ENCODE data around the gene FLNA.
"Not testable (repeated sequence)": the region's sequence is repeated elsewhere in the genome, so short reads cannot be mapped to it uniquely, and the experiment has no call there.

FLNA gene

DNA sequence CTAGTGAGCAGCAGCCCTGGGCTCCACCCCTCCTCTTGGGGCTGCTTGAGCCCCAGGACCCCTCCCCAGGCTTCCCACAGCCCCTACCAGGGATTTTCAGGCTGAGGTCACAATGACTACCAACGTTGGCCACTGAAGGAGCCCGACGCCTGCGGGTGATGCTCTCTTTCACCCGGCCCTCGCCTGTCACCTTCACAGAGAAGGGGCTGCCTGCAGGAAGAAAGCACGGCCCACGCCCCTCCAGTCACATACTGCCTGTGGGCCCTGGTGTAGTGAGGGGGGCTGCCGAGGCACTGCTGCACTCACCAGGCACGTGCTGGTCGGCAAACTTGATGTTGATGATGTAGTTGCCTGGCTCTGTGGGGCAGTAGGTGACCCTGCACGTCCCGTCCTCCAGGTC is 22.0 kb downstream of the FLNA start:
- ATAC-seq (ENCODE audit: low read depth) (no peak), DNase-seq (ENCODE audit: low spot score in 2 of 2) (no peak)
- Mint-ChIP-seq H3K27me3 (no peaks in the 10 kb centered on the region), H3K4me3 (no peak overlapping the region), H3K27ac (peak overlapping the region; percentile 77), H3K36me3 (peaks cover 4% of the 10 kb centered on the region), H3K4me1 (peaks cover 9% of the 10 kb centered on the region), H3K9me3 (no peaks in the 10 kb centered on the region)

DNA sequence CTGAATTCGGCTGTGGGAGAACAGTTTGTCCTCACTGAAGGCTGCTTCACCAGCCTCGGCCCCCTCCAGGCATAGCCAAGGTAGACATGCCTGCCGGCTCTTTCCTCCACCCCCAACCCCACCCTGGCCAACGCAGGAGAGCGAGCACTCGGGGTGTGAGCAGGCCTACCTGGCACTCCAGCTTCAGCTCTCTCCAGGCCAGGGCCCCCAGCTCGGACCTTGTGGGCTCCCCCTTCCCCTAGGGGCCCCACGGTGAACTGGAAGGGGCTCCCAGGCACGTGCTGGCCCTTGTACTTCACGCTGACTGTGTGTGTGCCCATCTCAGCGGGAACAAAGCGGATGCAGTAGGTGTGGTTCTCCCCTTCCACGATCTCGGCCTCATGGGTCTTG is 22.4 kb downstream of the FLNA start:
- ATAC-seq (ENCODE audit: low read depth) (no peak), DNase-seq (ENCODE audit: low spot score in 2 of 2) (no peak)
- H3K4me3 Mint-ChIP-seq, result no peak overlapping the region
- peak overlapping the region; percentile 77 for H3K27ac Mint-ChIP-seq
- H3K4me1 Mint-ChIP-seq, result peaks cover 13% of the 10 kb centered on the region
- H3K9me3 Mint-ChIP-seq, result no peaks in the 10 kb centered on the region
- no peaks in the 10 kb centered on the region for H3K27me3 Mint-ChIP-seq
- peaks cover 3% of the 10 kb centered on the region for H3K36me3 Mint-ChIP-seq

DNA sequence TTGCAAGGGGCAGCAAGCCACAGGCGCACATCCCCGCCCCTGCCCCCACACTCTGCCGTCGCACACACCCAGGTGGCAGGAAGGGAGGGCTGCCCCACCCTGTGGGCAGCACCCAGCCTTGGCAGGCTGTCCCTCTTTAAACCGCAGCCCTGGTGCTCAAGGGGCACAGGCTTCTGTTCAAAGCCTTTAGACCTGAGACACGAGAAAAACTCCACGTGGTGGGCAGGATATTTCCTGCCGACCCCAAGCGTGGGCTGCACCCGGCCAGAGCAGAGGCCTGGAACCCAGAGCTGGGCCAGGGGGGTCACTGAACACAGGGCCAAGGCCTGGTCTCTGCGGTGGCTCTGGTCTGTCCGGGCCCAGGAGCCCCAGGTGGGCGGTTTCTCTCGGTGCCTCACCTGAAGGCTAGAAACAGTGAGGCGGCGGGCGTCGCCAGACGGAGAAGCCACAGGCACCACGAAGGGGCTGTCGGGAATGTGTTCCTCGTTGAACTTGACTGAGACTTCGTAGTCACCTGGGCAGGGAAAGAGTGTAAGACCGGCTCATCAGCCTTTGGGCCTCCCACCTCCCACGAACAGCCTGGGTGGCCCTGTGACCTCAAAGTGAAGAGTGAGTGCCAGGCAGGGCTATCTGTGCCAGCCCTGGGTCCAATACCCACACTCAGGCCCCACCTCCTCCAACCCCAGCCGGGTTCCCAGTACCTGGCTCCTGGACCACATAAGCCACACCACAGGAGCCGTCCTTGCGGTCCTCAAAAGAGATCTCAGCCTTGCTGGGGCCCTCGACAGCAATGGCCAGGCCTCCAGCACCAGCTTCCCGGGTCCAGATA is 23.0 kb downstream of the FLNA start:
- no peak for DNase-seq (ENCODE audit: low spot score in 2 of 2)
- H3K27ac Mint-ChIP-seq, result peak overlapping the region; percentile 77
- no peaks in the 10 kb centered on the region for H3K27me3 Mint-ChIP-seq
- peaks cover 2% of the 10 kb centered on the region for H3K36me3 Mint-ChIP-seq
- peaks cover 14% of the 10 kb centered on the region for H3K4me1 Mint-ChIP-seq
- peak; percentile 67 for ATAC-seq (ENCODE audit: low read depth)
- H3K9me3 Mint-ChIP-seq, result no peaks in the 10 kb centered on the region
- peak overlapping the region; percentile 62 for H3K4me3 Mint-ChIP-seq

DNA sequence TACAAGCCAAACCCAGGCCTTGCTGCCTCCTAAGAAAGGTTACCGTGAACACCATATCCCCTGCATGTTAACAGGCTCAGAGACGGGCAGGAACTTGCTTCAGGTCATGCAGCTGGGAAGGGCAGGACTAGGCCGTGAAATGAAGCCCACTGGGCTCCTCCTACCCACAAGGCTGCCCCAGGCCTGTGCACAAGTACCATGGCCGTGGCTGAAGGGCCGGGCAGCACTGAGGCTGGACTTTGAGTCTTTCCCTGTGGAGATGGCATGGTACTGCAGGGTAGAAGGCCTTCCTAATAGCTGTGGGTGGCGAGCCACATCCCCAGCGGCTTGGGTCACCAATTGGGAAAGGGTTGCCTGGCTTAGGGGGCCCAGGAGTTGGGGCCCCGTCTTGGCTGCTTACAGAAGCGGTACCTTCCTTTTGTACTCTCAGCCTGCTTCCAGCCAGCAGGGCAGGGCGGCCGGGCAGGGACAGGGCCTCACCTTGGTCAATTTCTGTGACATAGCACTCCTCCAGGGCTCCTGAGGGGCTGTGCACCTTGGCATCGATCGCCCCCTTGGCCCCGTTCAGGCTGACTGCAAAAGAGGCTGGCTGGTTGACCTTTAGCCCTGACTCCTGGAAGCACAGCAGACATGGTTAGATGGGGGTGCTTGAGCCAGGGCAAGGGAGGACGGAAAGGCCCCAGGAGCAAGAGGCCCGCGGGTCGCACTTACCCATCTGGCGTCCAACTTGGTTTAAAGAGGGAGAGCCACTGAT is 23.8 kb downstream of the FLNA start:
- DNase-seq (ENCODE audit: low spot score in 2 of 2), result no peak
- Mint-ChIP-seq H3K9me3 (no peaks in the 10 kb centered on the region), H3K27ac (no peak overlapping the region), H3K27me3 (no peaks in the 10 kb centered on the region), H3K36me3 (no peaks in the 10 kb centered on the region), H3K4me1 (peaks cover 14% of the 10 kb centered on the region), H3K4me3 (peak overlapping the region; percentile 62)
- no peak for ATAC-seq (ENCODE audit: low read depth)

DNA sequence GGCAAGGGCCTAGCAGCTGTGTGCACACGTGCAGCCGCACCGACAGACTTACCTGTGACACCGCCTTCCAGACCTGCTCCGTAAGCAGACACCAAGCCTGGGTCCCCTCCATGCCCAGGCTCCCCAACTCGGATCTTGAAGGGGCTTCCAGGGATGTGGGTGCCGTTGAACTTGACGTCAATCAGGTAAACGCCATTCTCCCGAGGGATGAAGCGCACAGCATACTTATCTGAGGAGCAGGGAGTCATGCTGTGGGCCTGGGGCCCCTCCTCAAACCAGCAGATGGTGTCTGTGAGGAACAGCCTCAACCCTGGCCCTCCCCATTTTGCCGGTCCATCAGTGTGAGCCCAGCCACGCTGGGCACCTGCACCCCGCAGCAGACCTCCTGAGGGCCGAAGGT is 24.5 kb downstream of the FLNA start:
- Mint-ChIP-seq H3K4me3 (no peak overlapping the region), H3K4me1 (peaks cover 14% of the 10 kb centered on the region), H3K36me3 (no peaks in the 10 kb centered on the region), H3K27ac (no peak overlapping the region), H3K27me3 (no peaks in the 10 kb centered on the region), H3K9me3 (no peaks in the 10 kb centered on the region)
- DNase-seq (ENCODE audit: low spot score in 2 of 2) (no peak), ATAC-seq (ENCODE audit: low read depth) (no peak)

DNA sequence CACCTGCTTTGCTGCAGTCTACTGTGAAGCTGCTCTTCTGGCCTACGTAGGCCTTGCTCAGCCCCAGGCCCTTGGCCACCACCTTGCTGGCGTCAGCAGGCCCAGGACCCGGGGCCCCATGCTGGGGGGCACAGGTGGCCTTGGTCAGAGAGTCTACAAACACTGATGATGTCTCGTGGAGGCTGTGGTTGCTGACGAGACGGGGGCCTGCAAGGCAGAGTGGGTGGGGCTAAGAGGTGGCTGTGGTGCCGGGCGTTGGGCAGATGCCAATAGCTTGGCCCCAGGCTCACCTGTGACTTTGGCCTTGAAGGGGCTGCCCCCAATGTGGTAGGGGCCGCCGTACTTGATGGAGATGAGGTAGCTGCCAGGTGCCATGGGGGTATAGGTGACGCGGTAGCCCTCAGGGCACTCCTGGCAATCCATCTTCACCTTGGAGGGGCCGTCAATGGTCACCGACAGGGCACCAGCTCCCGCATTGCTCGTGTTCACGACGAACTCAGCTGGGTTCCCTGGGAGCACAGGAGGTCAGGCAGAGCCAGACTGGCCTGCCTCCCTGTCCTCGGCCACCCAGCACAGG is 25.0 kb downstream of the FLNA start:
- ATAC-seq (ENCODE audit: low read depth) (no peak), DNase-seq (ENCODE audit: low spot score in 2 of 2) (no peak)
- H3K27me3 Mint-ChIP-seq, result no peaks in the 10 kb centered on the region
- no peak overlapping the region for H3K27ac Mint-ChIP-seq
- no peak overlapping the region for H3K4me3 Mint-ChIP-seq
- H3K36me3 Mint-ChIP-seq, result no peaks in the 10 kb centered on the region
- H3K9me3 Mint-ChIP-seq, result no peaks in the 10 kb centered on the region
- H3K4me1 Mint-ChIP-seq, result peaks cover 14% of the 10 kb centered on the region

DNA sequence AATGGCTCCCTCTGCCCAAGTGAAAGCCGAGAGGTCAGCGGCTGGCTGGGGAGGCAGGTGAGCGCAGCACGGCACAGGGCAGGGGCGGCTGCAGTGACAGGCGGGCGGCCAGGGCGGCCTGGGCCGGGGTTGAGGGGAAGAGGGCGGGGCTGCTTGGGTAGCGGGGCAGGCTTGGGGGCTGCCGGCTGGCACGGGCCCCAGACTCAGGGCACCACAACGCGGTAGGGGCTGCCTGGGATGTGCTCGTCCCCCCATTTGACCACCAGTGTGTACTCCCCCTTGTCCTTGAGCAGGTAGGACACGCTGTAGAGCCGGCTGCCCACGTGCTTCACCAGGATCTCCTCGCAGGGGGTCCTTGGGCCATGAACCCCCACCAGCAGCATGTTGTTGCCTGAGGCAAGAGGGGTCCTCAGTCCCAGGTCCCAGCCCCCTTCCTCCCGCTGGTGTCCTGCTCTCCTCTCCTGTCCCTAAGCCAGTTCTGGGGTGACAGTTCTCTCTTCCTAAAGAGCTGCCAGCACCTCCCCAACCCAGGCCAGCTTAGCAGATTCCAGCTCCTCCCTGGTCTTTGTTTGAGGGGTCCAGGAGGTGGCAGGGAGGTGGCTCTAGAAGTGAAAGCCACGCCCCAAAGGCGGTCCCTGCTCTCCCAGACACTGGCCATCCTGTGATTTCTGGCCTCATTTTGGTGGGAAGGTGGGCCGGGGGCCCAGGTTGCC is 25.6 kb downstream of the FLNA start:
- H3K27ac Mint-ChIP-seq, result peak overlapping the region; percentile 35
- peaks cover 14% of the 10 kb centered on the region for H3K4me1 Mint-ChIP-seq
- DNase-seq (ENCODE audit: low spot score in 2 of 2) (no peak), ATAC-seq (ENCODE audit: low read depth) (no peak)
- no peak overlapping the region for H3K4me3 Mint-ChIP-seq
- H3K9me3 Mint-ChIP-seq, result no peaks in the 10 kb centered on the region
- H3K27me3 Mint-ChIP-seq, result no peaks in the 10 kb centered on the region
- H3K36me3 Mint-ChIP-seq, result no peaks in the 10 kb centered on the region

DNA sequence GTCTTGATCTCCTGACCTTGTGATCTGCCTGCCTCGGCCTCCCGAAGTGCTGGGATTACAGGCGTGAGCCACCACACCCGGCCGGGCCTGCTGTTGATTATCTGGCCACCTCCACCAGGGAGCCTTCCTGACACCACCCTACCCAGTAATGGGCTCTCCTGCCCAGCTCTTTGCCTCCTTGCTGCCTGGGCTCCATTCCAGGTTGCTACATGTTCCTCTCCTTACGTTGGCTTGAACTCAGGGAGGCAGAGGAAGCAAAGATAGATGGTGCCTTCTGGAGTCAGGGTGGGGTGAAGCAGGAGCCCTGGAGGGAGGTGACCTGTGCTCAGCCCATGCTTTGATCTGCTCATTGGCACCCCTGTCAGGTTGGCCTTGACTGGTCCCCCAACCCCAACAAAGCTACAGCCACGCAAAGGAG is 26.3 kb downstream of the FLNA start:
- Mint-ChIP-seq H3K4me3 (no peak overlapping the region), H3K9me3 (no peaks in the 10 kb centered on the region), H3K4me1 (peaks cover 14% of the 10 kb centered on the region), H3K36me3 (no peaks in the 10 kb centered on the region), H3K27me3 (no peaks in the 10 kb centered on the region), H3K27ac (peak overlapping the region; percentile 35)
- no peak for DNase-seq (ENCODE audit: low spot score in 2 of 2)
- no peak for ATAC-seq (ENCODE audit: low read depth)

DNA sequence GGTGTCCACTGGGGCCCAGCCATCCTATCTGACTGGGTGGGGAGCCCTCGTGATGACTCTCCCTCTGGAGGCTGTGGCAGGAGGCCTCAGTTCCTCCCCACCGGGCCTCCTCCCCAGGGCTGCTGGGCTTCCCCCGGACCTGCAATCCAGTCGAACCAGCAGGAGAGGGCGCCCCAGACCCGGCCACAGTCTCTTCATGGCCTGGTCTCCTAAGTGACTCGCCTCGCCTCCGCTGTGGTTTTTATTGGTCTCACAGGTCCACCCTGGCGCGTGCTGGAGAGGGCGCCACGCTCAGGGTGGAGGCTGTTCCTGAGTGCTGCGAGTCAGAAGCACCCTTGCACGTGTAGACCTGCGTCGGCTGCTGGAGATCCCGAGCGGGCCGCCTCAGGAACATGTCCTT is 30.8 kb downstream of the FLNA start:
- not testable (repeated sequence) for H3K36me3 Mint-ChIP-seq; H3K9me3 Mint-ChIP-seq; DNase-seq (ENCODE audit: low spot score in 2 of 2); H3K27me3 Mint-ChIP-seq; H3K4me1 Mint-ChIP-seq; H3K27ac Mint-ChIP-seq; H3K4me3 Mint-ChIP-seq
- peak; percentile 25 for ATAC-seq (ENCODE audit: low read depth)

DNA sequence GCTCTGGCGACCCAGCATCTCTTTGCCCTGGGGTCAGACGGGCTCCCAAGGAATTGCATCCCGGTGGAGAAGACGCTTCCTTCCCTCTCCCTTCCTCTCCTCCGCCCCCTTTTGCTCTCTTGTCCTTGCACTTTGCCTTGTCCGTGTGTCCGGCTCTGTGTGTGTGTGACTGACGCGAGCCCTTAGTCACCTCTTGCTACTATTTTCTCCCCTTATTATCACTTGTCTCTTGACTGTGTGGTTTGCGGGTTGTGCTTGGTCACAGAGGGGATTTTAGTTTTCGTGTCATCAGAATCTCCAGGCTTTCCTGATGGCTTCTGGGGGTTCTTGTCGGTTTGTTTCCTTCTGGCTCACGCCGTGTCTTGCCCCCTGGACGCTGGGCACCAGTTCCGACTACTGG is 31.4 kb downstream of the FLNA start:
- H3K27ac Mint-ChIP-seq; DNase-seq (ENCODE audit: low spot score in 2 of 2): not testable (repeated sequence)
- peak; percentile 18 for ATAC-seq (ENCODE audit: low read depth)

DNA sequence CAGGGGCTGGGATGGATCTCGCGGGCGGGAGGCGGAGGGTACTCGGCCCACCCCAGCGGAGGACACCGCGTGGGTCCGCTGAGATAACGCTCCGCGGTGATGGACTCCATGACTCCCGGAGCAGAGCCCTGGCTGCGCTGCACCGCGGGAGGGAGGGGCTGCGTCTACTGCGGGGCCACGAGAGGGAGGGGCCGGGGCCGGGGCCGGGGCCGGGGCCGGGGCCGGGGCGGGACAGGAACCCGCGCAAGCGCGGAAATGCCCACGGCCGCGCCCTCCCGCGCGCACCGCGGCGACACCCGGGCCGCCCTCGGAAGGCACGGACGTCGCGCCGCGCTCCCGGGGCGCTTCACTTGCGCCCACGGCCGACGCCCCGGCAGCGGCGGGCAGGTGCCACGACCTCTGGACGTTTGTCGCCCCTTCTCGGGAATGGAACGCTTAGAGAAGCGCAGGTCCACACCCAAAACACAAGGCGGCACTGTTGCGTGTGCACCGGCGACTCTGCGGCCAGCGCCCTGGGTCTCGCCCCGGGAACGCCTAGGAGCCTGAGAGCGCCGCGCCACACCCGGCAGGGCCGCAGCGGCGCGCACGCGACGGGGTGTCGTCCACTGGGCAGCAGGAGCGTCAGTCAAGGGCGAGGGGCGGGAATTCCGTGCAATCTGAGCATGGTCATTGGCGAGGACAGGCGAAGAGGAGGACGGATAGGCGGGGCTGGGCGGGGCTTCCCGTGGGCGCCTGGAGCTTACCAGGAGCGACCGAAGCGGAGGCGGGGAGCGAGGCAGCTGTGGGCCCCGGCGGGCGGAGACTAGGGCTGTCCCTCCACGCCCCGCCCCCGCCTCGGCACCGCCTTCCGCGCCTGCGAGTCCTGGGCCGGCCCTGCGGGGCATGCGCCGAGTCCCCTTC is 32.8 kb downstream of the FLNA start:
- not testable (repeated sequence) for H3K27ac Mint-ChIP-seq; H3K9me3 Mint-ChIP-seq; DNase-seq (ENCODE audit: low spot score in 2 of 2); H3K36me3 Mint-ChIP-seq; H3K4me3 Mint-ChIP-seq; H3K27me3 Mint-ChIP-seq; H3K4me1 Mint-ChIP-seq
- ATAC-seq (ENCODE audit: low read depth), result peak; percentile 69

More for the DNA sequence above, 31.4 kb downstream of the FLNA start:
- H3K36me3 Mint-ChIP-seq, H3K9me3 Mint-ChIP-seq, H3K4me1 Mint-ChIP-seq, H3K4me3 Mint-ChIP-seq, H3K27me3 Mint-ChIP-seq: not testable (repeated sequence)

DNA sequence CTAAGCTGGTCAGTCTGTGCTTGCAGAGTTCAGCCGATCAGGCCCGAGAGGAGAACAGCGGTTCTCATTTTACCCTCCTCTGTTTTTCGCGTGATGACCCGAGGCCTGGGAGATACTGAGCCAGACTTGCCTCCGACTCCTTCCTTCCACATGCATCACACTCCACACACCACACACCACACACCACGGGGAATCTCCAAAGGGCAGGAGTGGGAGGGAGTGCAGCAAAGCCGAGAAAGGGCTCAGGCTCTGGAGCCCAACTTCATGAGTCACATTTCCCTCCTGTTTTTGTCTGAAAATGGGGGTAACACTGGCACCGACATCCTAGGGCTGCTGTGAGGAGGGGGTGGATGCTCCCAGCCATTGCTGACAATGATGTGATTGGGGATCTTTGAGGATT is 39.9 kb downstream of the FLNA start:
- no peaks in the 10 kb centered on the region for H3K27me3 Mint-ChIP-seq
- H3K4me3 Mint-ChIP-seq, result peak overlapping the region; percentile 21
- no peaks in the 10 kb centered on the region for H3K9me3 Mint-ChIP-seq
- DNase-seq (ENCODE audit: low spot score in 2 of 2) (no peak), ATAC-seq (ENCODE audit: low read depth) (no peak)
- H3K36me3 Mint-ChIP-seq, result no peaks in the 10 kb centered on the region
- H3K4me1 Mint-ChIP-seq, result peaks cover 13% of the 10 kb centered on the region
- peak overlapping the region; percentile 50 for H3K27ac Mint-ChIP-seq

DNA sequence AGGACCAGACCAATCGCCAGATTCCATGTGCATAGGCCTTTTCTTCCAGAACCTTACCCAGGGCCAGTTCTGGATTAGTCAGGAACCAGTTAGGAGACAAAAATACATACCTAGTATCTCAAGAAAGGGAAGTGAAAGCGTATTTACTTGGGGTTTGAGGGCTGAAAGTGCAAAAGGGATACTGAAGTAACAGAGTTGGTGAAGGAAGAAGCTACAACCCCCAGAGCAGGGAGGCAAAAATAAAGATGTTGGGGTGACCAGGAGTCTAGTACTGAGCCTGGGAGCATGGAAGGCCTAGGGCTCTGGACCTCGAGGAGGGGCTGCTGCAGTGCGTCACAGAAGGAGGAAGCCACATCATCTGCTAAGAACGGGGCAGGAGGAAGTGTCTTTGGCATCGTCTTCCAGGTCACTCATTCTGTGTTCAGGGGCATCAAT is 40.6 kb downstream of the FLNA start:
- Mint-ChIP-seq H3K4me1 (peaks cover 13% of the 10 kb centered on the region), H3K36me3 (no peaks in the 10 kb centered on the region), H3K9me3 (no peaks in the 10 kb centered on the region), H3K4me3 (peak overlapping the region; percentile 57), H3K27me3 (no peaks in the 10 kb centered on the region), H3K27ac (peak overlapping the region; percentile 56)
- no peak for DNase-seq (ENCODE audit: low spot score in 2 of 2)
- peak; percentile 95 for ATAC-seq (ENCODE audit: low read depth)

All from memory B cell (primary cell).